ENCODE results near the gene NCOA7.
"Not testable (repeated sequence)": the region's sequence is repeated elsewhere in the genome, so short reads cannot be mapped to it uniquely, and the experiment has no call there.

The NCOA7 gene

GRCh38 chr6:125844989-125845388 is 54.2 kb downstream of the NCOA7 start:
- H3K4me2 ChIP-seq (ENCODE audit: low read length): no peak overlapping the region
- H3K4me1 ChIP-seq (ENCODE audit: control insufficient read depth, low read length): peaks cover 6% of the 10 kb centered on the region
- no peak overlapping the region for H3K27ac ChIP-seq (ENCODE audit: low read depth, low read length)
- no peak overlapping the region for H3K4me3 ChIP-seq (ENCODE audit: low read length)
- H3K79me2 ChIP-seq (ENCODE audit: control insufficient read depth, low read length): peaks cover 81% of the 10 kb centered on the region
- TF ChIP-seq EZH2phosphoT487 (IDR thresholded peaks at IDR 0.05; ENCODE audit: borderline replicate concordance, low read length) (no peak), CTCF (IDR thresholded peaks at IDR 0.05; ENCODE audit: low read depth, low read length, poor library complexity, severe bottlenecking) (no peak)
- H3K9me2 ChIP-seq (replicated peaks; ENCODE audit: control insufficient read depth, low read length): no peaks in the 10 kb centered on the region
- H3F3A ChIP-seq (ENCODE audit: control insufficient read depth, insufficient read depth): peaks cover 10% of the 10 kb centered on the region; the same call in 1 of the 2 replicates
- no peaks in the 10 kb centered on the region for H3K9me3 ChIP-seq (ENCODE audit: control insufficient read depth, insufficient read depth, low read length)
- H4K20me1 ChIP-seq (ENCODE audit: control insufficient read depth, insufficient read depth, low read depth, low read length): no peaks in the 10 kb centered on the region
- peaks cover 19% of the 10 kb centered on the region for H3K36me3 ChIP-seq (ENCODE audit: control insufficient read depth, low read length)
- no peaks in the 10 kb centered on the region for H3K27me3 ChIP-seq (ENCODE audit: control insufficient read depth, low read length)

DNA sequence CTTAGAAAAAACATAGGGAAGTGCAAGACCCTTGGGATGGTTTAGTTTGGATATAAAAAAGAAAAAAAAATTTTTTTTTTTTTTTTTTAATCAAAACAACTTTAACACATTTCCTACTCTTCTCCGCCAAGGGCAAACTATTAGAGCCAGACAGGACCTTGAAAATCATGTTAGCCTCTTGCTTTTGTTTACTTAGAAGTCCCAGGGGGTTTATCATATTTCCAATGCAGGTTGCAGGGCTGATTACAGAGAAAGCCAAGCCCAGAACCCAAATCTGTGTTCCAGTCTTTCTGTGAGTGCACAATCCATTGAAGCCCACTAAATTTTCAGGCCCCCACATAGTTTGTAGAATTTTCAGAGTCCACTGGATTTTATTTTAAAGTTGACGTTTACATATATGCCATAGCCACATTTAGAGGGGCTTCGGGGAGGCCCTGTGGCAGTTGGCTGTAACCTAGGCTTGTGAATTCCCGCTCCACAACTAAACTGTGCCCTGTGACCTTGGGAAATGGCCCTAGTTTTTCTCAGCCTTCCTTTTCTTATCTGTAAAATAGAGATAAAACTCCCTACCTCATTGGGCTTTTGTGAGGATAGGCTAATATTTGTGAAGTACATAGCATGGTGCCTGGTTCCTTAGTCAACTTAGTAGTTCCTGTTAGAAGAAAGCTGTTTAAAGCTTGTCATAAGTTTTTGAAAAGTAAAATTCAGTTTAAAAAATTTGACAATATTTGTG is 55.7 kb downstream of the NCOA7 start:
- Histone ChIP-seq H3K4me1 (ENCODE audit: control insufficient read depth, low read length) (peaks cover 6% of the 10 kb centered on the region), H3K36me3 (ENCODE audit: control insufficient read depth, low read length) (peaks cover 26% of the 10 kb centered on the region), H3K79me2 (ENCODE audit: control insufficient read depth, low read length) (peaks cover 84% of the 10 kb centered on the region), H3K27ac (ENCODE audit: low read depth, low read length) (no peak overlapping the region), H4K20me1 (ENCODE audit: control insufficient read depth, insufficient read depth, low read depth, low read length) (no peaks in the 10 kb centered on the region), H3K4me3 (ENCODE audit: low read length) (no peak overlapping the region), H3F3A (ENCODE audit: control insufficient read depth, insufficient read depth) (peaks cover 10% of the 10 kb centered on the region; the same call in 1 of the 2 replicates), H3K27me3 (ENCODE audit: control insufficient read depth, low read length) (no peaks in the 10 kb centered on the region), H3K9me3 (ENCODE audit: control insufficient read depth, insufficient read depth, low read length) (no peaks in the 10 kb centered on the region), H3K4me2 (ENCODE audit: low read length) (no peak overlapping the region), H3K9me2 (replicated peaks; ENCODE audit: control insufficient read depth, low read length) (no peaks in the 10 kb centered on the region)
- TF ChIP-seq EZH2phosphoT487 (IDR thresholded peaks at IDR 0.05; ENCODE audit: borderline replicate concordance, low read length) (no peak), CTCF (IDR thresholded peaks at IDR 0.05; ENCODE audit: low read depth, low read length, poor library complexity, severe bottlenecking) (no peak)

- not testable (repeated sequence) for H3K4me3 ChIP-seq (ENCODE audit: low read length); H3K9me3 ChIP-seq (ENCODE audit: control insufficient read depth, insufficient read depth, low read length); H3K27ac ChIP-seq (ENCODE audit: low read depth, low read length); H3K4me2 ChIP-seq (ENCODE audit: low read length); H3K27me3 ChIP-seq (ENCODE audit: control insufficient read depth, low read length); H4K20me1 ChIP-seq (ENCODE audit: control insufficient read depth, insufficient read depth, low read depth, low read length); H3K9me2 ChIP-seq (replicated peaks; ENCODE audit: control insufficient read depth, low read length)
- H3K79me2 ChIP-seq (ENCODE audit: control insufficient read depth, low read length): peaks cover 84% of the 10 kb centered on the region
- H3K4me1 ChIP-seq (ENCODE audit: control insufficient read depth, low read length): peaks cover 10% of the 10 kb centered on the region
- peaks cover 10% of the 10 kb centered on the region; the same call in 1 of the 2 replicates for H3F3A ChIP-seq (ENCODE audit: control insufficient read depth, insufficient read depth)
- peaks cover 25% of the 10 kb centered on the region for H3K36me3 ChIP-seq (ENCODE audit: control insufficient read depth, low read length)
Observed at GRCh38 chr6:125848286-125848685, 57.5 kb downstream of the NCOA7 start.

- H3K79me2 ChIP-seq (ENCODE audit: control insufficient read depth, low read length): peaks cover 84% of the 10 kb centered on the region
- no peaks in the 10 kb centered on the region for H3K27me3 ChIP-seq (ENCODE audit: control insufficient read depth, low read length)
- H3K4me1 ChIP-seq (ENCODE audit: control insufficient read depth, low read length): peaks cover 13% of the 10 kb centered on the region
- H3K9me3 ChIP-seq (ENCODE audit: control insufficient read depth, insufficient read depth, low read length): peaks cover 8% of the 10 kb centered on the region; the same call in 1 of the 2 replicates
- H3K27ac ChIP-seq (ENCODE audit: low read depth, low read length): no peak overlapping the region
- peaks cover 37% of the 10 kb centered on the region for H3K36me3 ChIP-seq (ENCODE audit: control insufficient read depth, low read length)
- no peak overlapping the region for H3K4me3 ChIP-seq (ENCODE audit: low read length)
- no peaks in the 10 kb centered on the region for H3K9me2 ChIP-seq (replicated peaks; ENCODE audit: control insufficient read depth, low read length)
- H4K20me1 ChIP-seq (ENCODE audit: control insufficient read depth, insufficient read depth, low read depth, low read length): peaks cover 9% of the 10 kb centered on the region
- TF ChIP-seq CTCF (IDR thresholded peaks at IDR 0.05; ENCODE audit: low read depth, low read length, poor library complexity, severe bottlenecking): no peak
- TF ChIP-seq EZH2phosphoT487 (IDR thresholded peaks at IDR 0.05; ENCODE audit: borderline replicate concordance, low read length): no peak
- H3K4me2 ChIP-seq (ENCODE audit: low read length): no peak overlapping the region
- H3F3A ChIP-seq (ENCODE audit: control insufficient read depth, insufficient read depth): peaks cover 10% of the 10 kb centered on the region; the same call in 1 of the 2 replicates
Observed at GRCh38 chr6:125850361-125850760, 59.6 kb downstream of the NCOA7 start.
